Muscle of back (tissue), 13 donors: ENCODE measurements around the gene INSL6. TPM values are rescaled to one million over a fixed set of nuclear protein-coding genes. Genes with fewer than 3 reads are reported as not detected.
A peak's percentile ranks its signal among the peaks of the same experiment; 100 is the strongest.
"Not testable (repeated sequence)": the region's sequence is repeated elsewhere in the genome, so short reads cannot be mapped to it uniquely, and the experiment has no call there.

Experiments
- DNase-seq, 3 donors: peaks; one replicate each; pipeline versions ENCODE4 v3.0.0 to v3.0.0-alpha.2; 2013
- long read RNA-seq, 9 donors: transcript quantifications; one replicate each; lab custom pipeline, GENCODE V29; 2026
- polyA plus RNA-seq, 10 donors: library from polyadenylated mRNA; unstranded; fragments of 120-200 nt; gene quantifications; one replicate each; pipeline ENCODE4 v1.2.1, GENCODE V29; 2013; ENCODE audit not compliant: insufficient read length in 10 of 10

INSL6 gene
- polyA plus RNA-seq = under 1 TPM; 0.15 to 0.81 (median 0.27) TPM
- long read RNA-seq, donor 1 = 0 reads
- long read RNA-seq, donor 2, partial matches to known transcripts = 9 of 9 reads
- long read RNA-seq, donor 2, other reads (novel, unspliced or antisense) = 0 of 9 reads
- long read RNA-seq, donor 3 = 0 reads
- long read RNA-seq, donor 4 = 0 reads
- long read RNA-seq, donor 5 = 0 reads
- long read RNA-seq, donor 6 = 0 reads
- long read RNA-seq, donor 7 = 0 reads
- long read RNA-seq, donor 8 = 0 reads
- long read RNA-seq, donor 9 = 0 reads

- no peak for DNase-seq
Observed at GRCh38 chr9:5185220-5185840, at the start of gene INSL6. Gene INSL6, minus strand, starts transcription at chr9:5185639. Its CDS starts 37 bp downstream, at chr9:5185602.

- no peak for DNase-seq
Observed at GRCh38 chr9:5231212-5231611, 45.8 kb upstream of the INSL6 start, which contains the start of gene INSL4. Gene INSL4, plus strand, starts transcription at chr9:5231419. Its CDS starts 105 bp downstream, at chr9:5231524.

GRCh38 chr9:5230554-5230953, 45.1 kb upstream of the INSL6 start:
- no peak for DNase-seq

- DNase-seq = no peak
Observed at GRCh38 chr9:5205071-5205470, 19.6 kb upstream of the INSL6 start.

- no peak for DNase-seq
Observed at GRCh38 chr9:5195463-5195862, 10.0 kb upstream of the INSL6 start.

GRCh38 chr9:5193345-5193744, 7.9 kb upstream of the INSL6 start:
- no peak for DNase-seq

- DNase-seq = no peak
Observed at GRCh38 chr9:5191985-5192384, 6.5 kb upstream of the INSL6 start.

- no peak for DNase-seq
Observed at GRCh38 chr9:5188060-5188984, 2.9 kb upstream of the INSL6 start.

- peak; percentile 33 to 60 (median 43) for DNase-seq
Observed at GRCh38 chr9:5186416-5187169, 1.2 kb upstream of the INSL6 start.

GRCh38 chr9:5184776-5185175, 663 bp downstream of the INSL6 start:
- no peak for DNase-seq

- DNase-seq = not testable (repeated sequence)
Observed at GRCh38 chr9:5180631-5181030, 4.8 kb downstream of the INSL6 start.

GRCh38 chr9:5178126-5178805, 7.2 kb downstream of the INSL6 start:
- no peak for DNase-seq

GRCh38 chr9:5146241-5146640, 39.2 kb downstream of the INSL6 start:
- DNase-seq = no peak

GRCh38 chr9:5144217-5144616, 41.2 kb downstream of the INSL6 start:
- no peak for DNase-seq

GRCh38 chr9:5140151-5140550, 45.3 kb downstream of the INSL6 start:
- no peak for DNase-seq

GRCh38 chr9:5122516-5122915, 62.9 kb downstream of the INSL6 start:
- no peak for DNase-seq

- no peak for DNase-seq
Observed at GRCh38 chr9:5122116-5122515, 63.3 kb downstream of the INSL6 start.

- no peak for DNase-seq
Observed at GRCh38 chr9:5113994-5114748, 71.3 kb downstream of the INSL6 start.
